HUES64 (cell line): ENCODE data around the gene GFOD2.

Experiments
- H3K27ac ChIP-seq: 2 replicates; pipeline ENCODE4 v1.7.0; 2013; ENCODE audit warnings: low read depth, low read length, inconsistent platforms
- H3K27me3 ChIP-seq: 2 replicates; pipeline ENCODE4 v1.6.1; 2013; ENCODE audit warnings: mild to moderate bottlenecking, low read length; ENCODE audit not compliant: insufficient read depth
- H3K36me3 ChIP-seq: 2 replicates; pipeline ENCODE4 v1.6.1; 2013; ENCODE audit warnings: mild to moderate bottlenecking, low read length; ENCODE audit not compliant: insufficient read depth
- H3K4me1 ChIP-seq: 2 replicates; pipeline ENCODE4 v1.6.1; 2013; ENCODE audit warnings: mild to moderate bottlenecking, low read length, moderate library complexity; ENCODE audit not compliant: insufficient read depth
- H3K4me3 ChIP-seq: 2 replicates; pipeline ENCODE4 v1.5.1; 2013; ENCODE audit warnings: mild to moderate bottlenecking, low read length, moderate library complexity
- H3K9ac ChIP-seq: 2 replicates; pipeline ENCODE4 v1.6.1; 2013; ENCODE audit warnings: mild to moderate bottlenecking, low read depth, low read length
- H3K9me3 ChIP-seq: 2 replicates; pipeline ENCODE4 v1.6.1; 2013; ENCODE audit warnings: low read depth, low read length; ENCODE audit not compliant: insufficient read depth
- WGBS: fragments of 150-250, 120-280 bp; methylation state at CpG from one replicate; pipeline ENCODE4 v1.1.7; 2013; ENCODE audit warnings: missing lambda C conversion rate; 5-methylcytosine and 5-hydroxymethylcytosine counted together

GFOD2 gene

GRCh38 chr16:67733734-67734470 lies 14.8 kb upstream of the GFOD2 start:
- peaks cover 35% of the 10 kb centered on the region for H3K36me3 ChIP-seq
- no peak overlapping the region for H3K27ac ChIP-seq
- H3K27me3 ChIP-seq, result no peaks in the 10 kb centered on the region
- no peak overlapping the region for H3K4me3 ChIP-seq
- 97% methylated on average over 5 of the region's 5 CpGs for WGBS
- no peak overlapping the region for H3K9ac ChIP-seq
- no peaks in the 10 kb centered on the region for H3K9me3 ChIP-seq
- no peaks in the 10 kb centered on the region for H3K4me1 ChIP-seq

GRCh38 chr16:67731753-67732095 lies 12.6 kb upstream of the GFOD2 start:
- no peak overlapping the region for H3K4me3 ChIP-seq
- H3K9me3 ChIP-seq, result no peaks in the 10 kb centered on the region
- H3K27me3 ChIP-seq, result no peaks in the 10 kb centered on the region
- H3K27ac ChIP-seq, result no peak overlapping the region
- peaks cover 48% of the 10 kb centered on the region for H3K36me3 ChIP-seq
- no peak overlapping the region for H3K9ac ChIP-seq
- no peaks in the 10 kb centered on the region for H3K4me1 ChIP-seq
- 91% methylated on average over 4 of the region's 4 CpGs for WGBS

GRCh38 chr16:67731071-67731752 lies 12.1 kb upstream of the GFOD2 start:
- H3K27ac ChIP-seq, result no peak overlapping the region
- H3K4me1 ChIP-seq, result no peaks in the 10 kb centered on the region
- no peaks in the 10 kb centered on the region for H3K9me3 ChIP-seq
- peaks cover 51% of the 10 kb centered on the region for H3K36me3 ChIP-seq
- H3K27me3 ChIP-seq, result no peaks in the 10 kb centered on the region
- no peak overlapping the region for H3K4me3 ChIP-seq
- no peak overlapping the region for H3K9ac ChIP-seq
- WGBS, result 91% methylated on average over 9 of the region's 9 CpGs

GRCh38 chr16:67730326-67730725 lies 11.2 kb upstream of the GFOD2 start:
- no peak overlapping the region for H3K9ac ChIP-seq
- no peaks in the 10 kb centered on the region for H3K4me1 ChIP-seq
- no peaks in the 10 kb centered on the region for H3K9me3 ChIP-seq
- 97% methylated on average over 6 of the region's 6 CpGs for WGBS
- no peak overlapping the region for H3K4me3 ChIP-seq
- H3K27ac ChIP-seq, result no peak overlapping the region
- H3K27me3 ChIP-seq, result no peaks in the 10 kb centered on the region
- peaks cover 54% of the 10 kb centered on the region for H3K36me3 ChIP-seq

- no peaks in the 10 kb centered on the region for H3K4me1 ChIP-seq
- H3K9me3 ChIP-seq, result no peaks in the 10 kb centered on the region
- no peaks in the 10 kb centered on the region for H3K27me3 ChIP-seq
- peaks cover 54% of the 10 kb centered on the region for H3K36me3 ChIP-seq
- H3K27ac ChIP-seq, result no peak overlapping the region
- no peak overlapping the region for H3K4me3 ChIP-seq
- WGBS, result 97% methylated on average over 14 of the region's 14 CpGs
- H3K9ac ChIP-seq, result no peak overlapping the region
Observed at GRCh38 chr16:67729636-67730248, 10.6 kb upstream of the GFOD2 start.

- no peak overlapping the region for H3K9ac ChIP-seq
- H3K27me3 ChIP-seq, result no peaks in the 10 kb centered on the region
- no peak overlapping the region for H3K27ac ChIP-seq
- peaks cover 54% of the 10 kb centered on the region for H3K36me3 ChIP-seq
- WGBS, result 91% methylated on average over 22 of the region's 22 CpGs
- H3K4me1 ChIP-seq, result no peaks in the 10 kb centered on the region
- H3K9me3 ChIP-seq, result no peaks in the 10 kb centered on the region
- no peak overlapping the region for H3K4me3 ChIP-seq
Observed at GRCh38 chr16:67727521-67728485, 8.7 kb upstream of the GFOD2 start.

- H3K36me3 ChIP-seq, result peaks cover 52% of the 10 kb centered on the region
- WGBS, result 90% methylated on average over 8 of the region's 8 CpGs
- no peak overlapping the region for H3K27ac ChIP-seq
- H3K9me3 ChIP-seq, result no peaks in the 10 kb centered on the region
- H3K9ac ChIP-seq, result no peak overlapping the region
- no peaks in the 10 kb centered on the region for H3K4me1 ChIP-seq
- no peak overlapping the region for H3K4me3 ChIP-seq
- no peaks in the 10 kb centered on the region for H3K27me3 ChIP-seq
Observed at GRCh38 chr16:67726106-67727034, 7.3 kb upstream of the GFOD2 start.

GRCh38 chr16:67723911-67724305 lies 4.8 kb upstream of the GFOD2 start:
- Histone ChIP-seq H3K4me3 (no peak overlapping the region), H3K9ac (no peak overlapping the region), H3K4me1 (no peaks in the 10 kb centered on the region; the same call in 1 of the 2 replicates), H3K27me3 (no peaks in the 10 kb centered on the region), H3K36me3 (peaks cover 29% of the 10 kb centered on the region), H3K9me3 (no peaks in the 10 kb centered on the region), H3K27ac (no peak overlapping the region)
- 87% methylated on average over 5 of the region's 5 CpGs for WGBS

GRCh38 chr16:67723151-67723910 lies 4.2 kb upstream of the GFOD2 start:
- Histone ChIP-seq H3K27me3 (no peaks in the 10 kb centered on the region), H3K4me3 (no peak overlapping the region), H3K4me1 (no peaks in the 10 kb centered on the region; the same call in 1 of the 2 replicates), H3K9ac (no peak overlapping the region; the same call in 1 of the 2 replicates), H3K36me3 (peaks cover 25% of the 10 kb centered on the region), H3K9me3 (no peaks in the 10 kb centered on the region), H3K27ac (no peak overlapping the region)
- WGBS, result 96% methylated on average over 5 of the region's 5 CpGs
